ENCODE data around the gene TBC1D9B. TPM values are rescaled to one million over a fixed set of nuclear protein-coding genes. Genes with fewer than 3 reads are reported as not detected.
A peak's percentile ranks its signal among the peaks of the same experiment; 100 is the strongest.

TBC1D9B gene
- total and polyA plus RNA-seq, 8 donors: 42.1 to 87.2 (median 54.9) TPM

- WGBS, 2 donors: 12 to 17% methylated on average over 3 of the region's 3 CpGs
- FAIRE-seq: no peak
- peak overlapping the region; percentile 85 to 100 (median 98) for H3K4me3 ChIP-seq
- no peaks in the 10 kb centered on the region for H3K9me3 ChIP-seq
- peaks cover 0 to 37% (median 26%) of the 10 kb centered on the region in 3 donors for H3K36me3 ChIP-seq
- DNase-seq: no peak
- TF ChIP-seq CTCF (IDR thresholded peaks at IDR 0.05): no peak
- H3K4me1 ChIP-seq: peaks cover 36 to 48% (median 48%) of the 10 kb centered on the region in 3 donors
- intact Hi-C loops (cut with DNase I): no loop called here
- no peak for ATAC-seq
- no peaks in the 10 kb centered on the region for H3K27me3 ChIP-seq
- H3K27ac ChIP-seq: peak overlapping the region in 2 of 4 donors; percentile 98 to 100
These were observed 85.7 kb downstream of the TBC1D9B start for GRCh38 chr5:179822059-179822432.

DNA sequence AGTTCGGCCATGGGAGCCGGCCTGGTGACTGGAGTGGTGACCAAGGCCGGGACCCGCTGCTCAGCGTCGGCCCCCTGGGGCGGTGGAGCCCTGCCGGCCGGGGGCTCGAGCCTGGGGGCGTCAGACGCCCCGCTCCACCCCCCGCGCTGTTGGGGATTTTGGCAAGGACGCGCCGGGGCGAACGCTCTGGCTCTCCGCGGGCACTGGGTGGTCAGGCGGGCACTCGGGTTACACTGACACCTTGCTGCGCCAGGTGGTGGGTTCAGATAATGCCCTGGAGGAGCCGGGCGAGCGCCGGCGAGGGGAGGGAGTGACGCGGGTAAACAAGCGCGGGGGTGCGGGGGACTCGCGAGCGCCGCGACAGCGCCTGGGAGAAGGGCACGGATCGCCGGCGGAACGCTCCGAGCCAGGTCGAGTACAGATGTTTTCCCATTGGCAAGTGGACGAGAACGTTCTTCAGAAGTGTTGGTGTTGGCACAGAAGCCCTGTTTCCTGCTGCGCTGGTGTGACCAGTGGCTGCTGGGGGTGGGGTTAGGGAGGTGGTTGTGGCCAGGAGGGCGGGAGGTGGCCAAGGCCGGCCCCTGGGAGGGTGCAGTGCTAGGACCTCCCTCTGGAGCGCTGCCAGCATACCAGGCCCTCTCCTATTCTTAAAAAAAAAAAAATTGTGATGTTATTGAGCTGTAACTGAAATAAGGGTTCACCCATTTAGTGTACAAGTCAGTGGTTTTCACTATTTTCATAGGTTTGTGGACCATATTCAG, 86.2 kb downstream of the TBC1D9B start:
- Histone ChIP-seq H3K27me3 (no peaks in the 10 kb centered on the region), H3K9me3 (no peaks in the 10 kb centered on the region), H3K4me1 (peaks cover 36 to 48% (median 48%) of the 10 kb centered on the region in 3 donors), H3K27ac (peak overlapping the region; percentile 98 to 100 (median 100)), H3K36me3 (peaks cover 0 to 32% (median 23%) of the 10 kb centered on the region in 3 donors), H3K4me3 (peak overlapping the region; percentile 85 to 100 (median 98))
- FAIRE-seq (peak; percentile 84), ATAC-seq (peak; percentile 67 to 75 (median 70)), DNase-seq (peak; percentile 93 to 99 (median 98))
- no peak for TF ChIP-seq CTCF (IDR thresholded peaks at IDR 0.05)
- intact Hi-C loops (cut with DNase I): no loop called here
- WGBS, 2 donors: 0% methylated on average over 39 to 54 of the region's 54 CpGs

DNA sequence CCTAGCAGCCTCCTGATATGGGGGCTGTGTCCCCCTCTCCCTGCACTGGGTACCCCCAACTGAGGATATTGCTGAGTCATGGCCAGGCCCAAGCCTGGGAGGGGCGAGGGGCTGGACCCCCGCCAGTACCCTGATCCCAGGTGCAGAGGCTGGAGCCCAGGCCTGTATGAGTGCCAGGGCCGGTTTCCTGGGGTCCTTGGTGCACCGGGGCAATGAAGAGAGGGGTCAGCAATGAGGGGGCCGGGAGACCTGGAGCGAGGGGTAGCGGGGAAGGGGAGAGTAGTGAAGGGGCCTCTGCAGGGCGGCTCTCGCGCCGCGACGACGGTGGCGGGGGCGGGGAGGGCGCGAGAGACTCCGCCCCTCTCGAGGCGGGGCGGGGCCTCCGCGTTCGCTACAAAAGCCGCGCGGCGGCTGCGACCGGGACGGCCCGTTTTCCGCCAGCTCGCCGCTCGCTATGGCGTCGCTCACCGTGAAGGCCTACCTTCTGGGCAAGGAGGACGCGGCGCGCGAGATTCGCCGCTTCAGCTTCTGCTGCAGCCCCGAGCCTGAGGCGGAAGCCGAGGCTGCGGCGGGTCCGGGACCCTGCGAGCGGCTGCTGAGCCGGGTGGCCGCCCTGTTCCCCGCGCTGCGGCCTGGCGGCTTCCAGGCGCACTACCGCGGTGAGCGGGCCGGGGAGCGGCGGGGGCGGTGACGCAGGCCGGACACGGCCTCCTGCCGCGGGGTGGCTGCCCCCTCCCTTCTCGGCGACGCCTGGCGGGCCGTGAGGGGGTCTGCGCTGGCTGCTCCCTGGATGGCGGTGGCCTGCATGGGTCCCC, 87.0 kb downstream of the TBC1D9B start, which contains the start of gene SQSTM1:
Gene SQSTM1 (plus strand): TSS at position 423 of the 815 bp plus-strand sequence. CDS start 32 bp downstream, at position 455.
- Histone ChIP-seq H3K27me3 (no peaks in the 10 kb centered on the region), H3K4me3 (peak within 1 kb of the TSS; percentile 85 to 100 (median 98)), H3K9me3 (no peaks in the 10 kb centered on the region), H3K36me3 (peaks cover 0 to 24% (median 21%) of the 10 kb centered on the region in 3 donors), H3K27ac (peak within 1 kb of the TSS; percentile 98 to 100 (median 100)), H3K4me1 (peaks cover 36 to 48% (median 48%) of the 10 kb centered on the region in 3 donors)
- DNase-seq (peak; percentile 77 to 98 (median 90)), FAIRE-seq (no peak), ATAC-seq (peak; percentile 62 to 74 (median 70))
- peak in 1 of 4 donors; percentile 7 for TF ChIP-seq CTCF (IDR thresholded peaks at IDR 0.05)
- WGBS, 2 donors: 0% methylated on average over 27 to 81 of the region's 81 CpGs
- intact Hi-C loops (cut with DNase I): no loop called here

GRCh38 chr5:179820127-179820482, 87.6 kb downstream of the TBC1D9B start:
- 29% methylated on average over 11 to 12 of the region's 12 CpGs for WGBS, 2 donors
- Histone ChIP-seq H3K4me3 (peak overlapping the region; percentile 85 to 100 (median 98)), H3K9me3 (no peaks in the 10 kb centered on the region), H3K27me3 (no peaks in the 10 kb centered on the region), H3K27ac (peak overlapping the region; percentile 98 to 100 (median 100)), H3K4me1 (peaks cover 36 to 48% (median 45%) of the 10 kb centered on the region in 3 donors), H3K36me3 (peaks cover 0 to 18% (median 15%) of the 10 kb centered on the region in 3 donors)
- intact Hi-C loops (cut with DNase I): no loop called here
- DNase-seq (peak in 1 of 6 donors; percentile 77), ATAC-seq (no peak), FAIRE-seq (no peak)
- no peak for TF ChIP-seq CTCF (IDR thresholded peaks at IDR 0.05)

Data from pancreas (tissue), 10 donors.